NK-92 treated with Interleukin-12 subunit alpha and Interleukin-12 subunit beta, amount 100 ng/mL, for 24 hours (cell line): ENCODE data around the gene PRKAG2.

Experiments used
- DNase-seq: peaks from one replicate; lab custom pipeline; 2025; lab: John Stamatoyannopoulos, UW

The PRKAG2 gene

GRCh38 chr7:151817981-151818673, 58.8 kb downstream of the PRKAG2 start:
- DNase-seq = no peak

- no peak for DNase-seq
These were observed 59.6 kb downstream of the PRKAG2 start for GRCh38 chr7:151817315-151817690.

- no peak for DNase-seq
These were observed 60.2 kb downstream of the PRKAG2 start for GRCh38 chr7:151816562-151817314.

- no peak for DNase-seq
These were observed 61.5 kb downstream of the PRKAG2 start for GRCh38 chr7:151815419-151815818.

- no peak for DNase-seq
These were observed 62.4 kb downstream of the PRKAG2 start for GRCh38 chr7:151814400-151815009.

- DNase-seq = no peak
These were observed 62.9 kb downstream of the PRKAG2 start for GRCh38 chr7:151813997-151814396.

- DNase-seq = no peak
These were observed 63.5 kb downstream of the PRKAG2 start for GRCh38 chr7:151813445-151813844.

- DNase-seq = no peak
These were observed 63.9 kb downstream of the PRKAG2 start for GRCh38 chr7:151812967-151813366.

- DNase-seq = no peak
These were observed 66.3 kb downstream of the PRKAG2 start for GRCh38 chr7:151810441-151811232.

- no peak for DNase-seq
These were observed 67.1 kb downstream of the PRKAG2 start for GRCh38 chr7:151809864-151810170.

- no peak for DNase-seq
These were observed 67.6 kb downstream of the PRKAG2 start for GRCh38 chr7:151809146-151809863.

- DNase-seq = no peak
These were observed 68.3 kb downstream of the PRKAG2 start for GRCh38 chr7:151808400-151809145.

GRCh38 chr7:151807846-151808245, 69.1 kb downstream of the PRKAG2 start:
- DNase-seq = no peak

- DNase-seq = no peak
These were observed 69.8 kb downstream of the PRKAG2 start for GRCh38 chr7:151806952-151807775.

- DNase-seq = no peak
These were observed 70.7 kb downstream of the PRKAG2 start for GRCh38 chr7:151806204-151806603.

GRCh38 chr7:151805191-151805590, 71.7 kb downstream of the PRKAG2 start:
- DNase-seq = no peak

GRCh38 chr7:151804756-151805155, 72.2 kb downstream of the PRKAG2 start:
- DNase-seq = no peak

- DNase-seq = no peak
These were observed 73.1 kb downstream of the PRKAG2 start for GRCh38 chr7:151803841-151804240.

- DNase-seq = no peak
These were observed 74.5 kb downstream of the PRKAG2 start for GRCh38 chr7:151802469-151802846.

- DNase-seq = no peak
These were observed 75.0 kb downstream of the PRKAG2 start for GRCh38 chr7:151801782-151802468.
